K562 (cell line): ENCODE results near the gene CDT1. TPM values are rescaled to one million over a fixed set of nuclear protein-coding genes. Genes with fewer than 3 reads are reported as not detected.
A peak's percentile ranks its signal among the peaks of the same experiment; 100 is the strongest.

Experiments used
- BRD9 ChIP-seq: fragments of 450-650 bp; IDR thresholded peaks from 2 replicates; pipeline ENCODE4 v1.6.1; 2018; ENCODE audit warnings: low read depth; ENCODE audit not compliant: partially characterized antibody
- CBFA2T2 ChIP-seq: fragments of 450-650 bp; conservative IDR thresholded peaks from 2 replicates; pipeline ENCODE4 v1.6.1; 2017; ENCODE audit warnings: mild to moderate bottlenecking
- CBFA2T3 ChIP-seq: fragments of 450-650 bp; IDR thresholded peaks from 2 replicates; pipeline ENCODE4 v1.6.1; 2017
- CREB3 ChIP-seq: fragments of 450-650 bp; conservative IDR thresholded peaks from 2 replicates; pipeline ENCODE4 v1.6.1; 2016; ENCODE audit warnings: missing genetic modification characterization, low read depth, mild to moderate bottlenecking, missing compliant biosample characterization, moderate library complexity
- CXXC5 ChIP-seq: fragments of 250-450 bp; sonication (Bioruptor Pico); IDR thresholded peaks from 2 replicates; pipeline ENCODE4 v1.8.0; 2022; ENCODE audit warnings: inconsistent platforms, mild to moderate bottlenecking, moderate library complexity
- HCFC1 ChIP-seq: IDR thresholded peaks from 2 replicates; pipeline ENCODE4 v1.6.1; 2012; ENCODE audit warnings: low read depth, low read length, improper control_type of control experiment
- JUN ChIP-seq, 2 experiments: sonication (generic) in 1 of 2; formaldehyde crosslinking in 1 of 2; IDR thresholded peaks; 2 replicates each; pipeline versions ENCODE4 v1.6.1 to v1.8.0; 2012 to 2022; ENCODE audit warnings: borderline replicate concordance in 2 of 2, mild to moderate bottlenecking in 2 of 2, improper control_type of control experiment in 1 of 2, low read depth in 1 of 2, low read length in 1 of 2, missing genetic modification reagents in 1 of 2
- NR2C2 ChIP-seq, 2 experiments: fragments of 200-800 bp in 1 of 2; sonication (Bioruptor generic) in 1 of 2; sonication (generic) in 1 of 2; formaldehyde crosslinking in 1 of 2; IDR thresholded peaks; 2 replicates each; pipeline versions ENCODE4 v1.6.1 to v1.8.0; 2016 to 2022; ENCODE audit warnings: mild to moderate bottlenecking in 1 of 2, missing compliant biosample characterization in 1 of 2, missing genetic modification characterization in 1 of 2, missing genetic modification reagents in 1 of 2
- RAD21 ChIP-seq, 2 experiments: fragments of 250-450 bp in 1 of 2; fragments of 450-650 bp in 1 of 2; sonication (Bioruptor Pico) in 1 of 2; formaldehyde crosslinking in 1 of 2; IDR thresholded peaks in 1 of 2; conservative IDR thresholded peaks in 1 of 2; 2 replicates each; pipeline versions ENCODE4 v1.4.0 to v1.8.0; 2020 to 2022; ENCODE audit warnings: mild to moderate bottlenecking in 2 of 2, moderate library complexity in 1 of 2
- TAF1 ChIP-seq: IDR thresholded peaks from 2 replicates; pipeline ENCODE4 v1.6.1; 2011; ENCODE audit warnings: mild to moderate bottlenecking, low read length, moderate library complexity; ENCODE audit not compliant: insufficient read depth, control insufficient read depth, severe bottlenecking; ENCODE audit errors: extremely low read depth
- TEAD1 ChIP-seq, 2 experiments: fragments of 450-650 bp in 1 of 2; sonication (generic) in 1 of 2; formaldehyde crosslinking; IDR thresholded peaks; 2 replicates each; pipeline versions ENCODE4 v1.4.0 to v1.8.0; 2020 to 2022; ENCODE audit warnings: mild to moderate bottlenecking in 2 of 2, missing genetic modification reagents in 1 of 2
- ZBTB40 ChIP-seq, 2 experiments: fragments of 450-650 bp in 1 of 2; sonication (generic) in 1 of 2; formaldehyde crosslinking in 1 of 2; IDR thresholded peaks; 2 replicates each; pipeline versions ENCODE4 v1.7.1 to v1.9.0; 2016 to 2022; ENCODE audit warnings: inconsistent platforms in 1 of 2, mild to moderate bottlenecking in 1 of 2, missing genetic modification reagents in 1 of 2
- polyA plus RNA-seq, 8 experiments: library from polyadenylated mRNA; depleted of rRNA in 4 of 8; stranded (reverse) in 5 of 8; unstranded in 3 of 8; fragments of >200 nt; fragmentation: Nextera tagmentation in 2 of 8; fragmentation: Illumina TruSeq in 1 of 8; extraction: Ambion mirVana in 2 of 8; extraction: Trizol in 1 of 8; gene quantifications; 2 replicates each; pipeline versions ENCODE4 v1.2.1 to v1.2.3, GENCODE V29; 2011 to 2014; ENCODE audit warnings: inconsistent platforms in 1 of 8, missing spikeins in 1 of 8
- total RNA-seq, 7 experiments: library from RNA; depleted of rRNA in 6 of 7; stranded (reverse); fragments of >200 nt in 6 of 7; fragmentation: Illumina TruSeq in 2 of 7; extraction: Trizol in 2 of 7; gene quantifications; 2 replicates each; pipeline versions ENCODE4 v1.2.1 to v1.2.3, GENCODE V29; 2011 to 2021; ENCODE audit warnings: low replicate concordance in 1 of 7

CDT1 gene
- total and polyA plus RNA-seq, 9 of the 15 experiments (the other 6 are each of a cell fraction or from before 2014, with no cell fraction given) = 0.92 to 178 (median 14.2) TPM

- TF ChIP-seq TEAD1 (CRISPR knock-in tag; IDR thresholded peaks at IDR 0.05) = peak in 1 of 2 experiments; percentile 87; a peak in 1 of 4 replicates
- no peak for TF ChIP-seq CBFA2T2
- TF ChIP-seq TAF1 = peak; percentile 62
- peak; percentile 33 for TF ChIP-seq BRD9
- no peak for TF ChIP-seq CREB3 (tag)
- peak; percentile 62 for TF ChIP-seq CXXC5 (CRISPR knock-in tag)
- peak; percentile 44; the same call in 1 of the 2 replicates for TF ChIP-seq NR2C2 (CRISPR knock-in tag; IDR thresholded peaks at IDR 0.05)
- TF ChIP-seq NR2C2 (tag; IDR thresholded peaks at IDR 0.05) = no peak; the same call in 1 of the 2 replicates
- TF ChIP-seq CBFA2T3 = 0 out of 2 replicates have a peak, but pooled peaks have one; percentile 17
- TF ChIP-seq HCFC1 = peak; percentile 38; the same call in 1 of the 2 replicates
- peak; percentile 98 for TF ChIP-seq RAD21 (CRISPR knock-in tag; conservative IDR thresholded peaks at IDR 0.05 in 1 of 2, IDR thresholded peaks at IDR 0.05 in 1 of 2)
- TF ChIP-seq ZBTB40 (IDR thresholded peaks at IDR 0.05) = peak; percentile 34
- no peak for TF ChIP-seq ZBTB40 (CRISPR knock-in tag; IDR thresholded peaks at IDR 0.05)
- peak; percentile 59; the same call in 1 of the 2 replicates for TF ChIP-seq JUN (IDR thresholded peaks at IDR 0.05; ENCODE audit: borderline replicate concordance, low read depth, low read length)
- peak; percentile 76; the same call in 1 of the 2 replicates for TF ChIP-seq JUN (CRISPR knock-in tag; IDR thresholded peaks at IDR 0.05; ENCODE audit: borderline replicate concordance)
These were observed 18.3 kb upstream of the CDT1 start, which contains the start of gene PIEZO1 (continued) for GRCh38 chr16:88785106-88785924.
